Measurements from ENCODE around the gene RBBP8NL.

Gene RBBP8NL

DNA sequence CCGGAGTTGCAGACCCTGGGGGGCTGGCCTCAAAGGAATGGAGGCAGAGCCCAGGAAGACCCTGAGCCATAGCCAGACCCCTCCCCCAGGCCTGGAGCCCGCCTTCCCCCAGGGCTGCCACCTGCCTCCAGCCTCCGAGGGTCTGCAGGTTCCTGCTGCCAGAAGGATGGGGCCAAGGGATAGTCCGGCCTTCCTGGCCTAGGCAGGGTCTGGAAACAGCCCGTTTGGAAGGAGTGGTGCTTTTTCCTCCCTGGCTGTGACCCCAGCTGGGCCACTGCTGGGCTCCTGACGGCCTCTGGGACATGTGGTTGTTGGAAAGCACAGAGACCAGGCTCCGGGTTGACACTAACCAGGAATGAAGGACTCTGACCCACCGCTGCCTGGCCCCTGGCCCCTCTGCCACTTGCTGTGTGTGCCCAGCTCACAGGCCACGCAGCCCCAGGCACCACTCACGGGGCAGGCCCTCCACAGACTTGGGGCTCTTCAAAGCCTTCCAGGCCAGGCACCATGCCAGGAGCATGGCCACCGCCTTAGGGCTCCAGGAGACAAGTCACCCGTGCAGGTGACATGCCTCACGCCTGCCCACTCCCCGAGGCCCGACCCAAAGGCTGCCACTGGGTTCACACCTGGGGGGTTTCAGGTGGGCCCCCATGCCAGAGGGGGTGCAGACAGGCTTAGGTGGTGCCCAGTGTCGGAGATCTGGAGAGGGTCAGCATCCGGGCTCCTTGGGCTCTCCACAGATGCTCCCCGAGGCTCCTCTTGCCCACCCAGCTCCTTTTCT, 56.3 kb downstream of the RBBP8NL start:
- no peak for DNase-seq
- Mint-ChIP-seq H3K9me3 (no peaks in the 10 kb centered on the region), H3K4me1 (no peaks in the 10 kb centered on the region), H3K27me3 (peaks cover 65% of the 10 kb centered on the region), H3K36me3 (no peaks in the 10 kb centered on the region), H3K27ac (no peak overlapping the region), H3K4me3 (no peak overlapping the region)
- CTCF ChIA-PET: interaction anchor here (1.4 kb wide), 1 partner anchor 12 kb away, joined by 4 read pairs; no protein-coding TSS in a partner anchor

DNA sequence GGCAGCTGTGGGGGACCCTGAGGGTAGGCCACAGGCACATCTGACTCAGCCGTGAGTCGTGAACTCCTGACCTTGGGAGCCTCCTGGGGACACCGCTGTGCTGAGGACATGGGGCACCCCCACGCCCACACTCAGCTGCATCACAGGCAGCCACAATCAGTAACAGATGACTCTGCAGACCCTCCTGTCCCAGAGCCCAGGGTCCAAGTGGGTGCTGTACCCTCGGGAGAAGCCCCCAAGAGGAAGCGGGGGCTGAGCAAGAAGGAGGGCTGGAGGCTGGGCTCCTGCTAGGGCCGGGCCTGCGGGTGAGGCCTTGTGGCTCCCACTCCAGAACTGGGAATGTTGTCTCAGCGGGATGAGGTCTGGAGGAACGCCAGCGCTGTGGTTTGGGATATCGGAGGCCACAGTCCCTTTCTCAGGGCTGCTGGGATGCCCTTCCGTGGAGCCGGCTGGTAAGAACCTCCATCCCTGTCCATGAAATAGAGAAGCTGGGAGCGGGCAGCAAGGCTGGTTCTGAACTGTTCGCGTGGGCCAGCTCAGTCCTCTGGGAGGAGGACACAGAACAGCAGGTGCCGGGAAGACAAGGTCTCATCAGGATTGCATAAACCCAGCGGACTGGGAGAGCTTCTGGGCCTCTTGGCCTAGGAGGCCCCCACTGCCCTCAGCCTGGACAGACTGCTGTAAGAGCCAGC, 57.1 kb downstream of the RBBP8NL start:
- CTCF ChIA-PET: interaction anchor here (1.0 to 1.4 kb wide), 2 partner anchors 13 to 128 kb away, joined by 3 to 4 read pairs; no protein-coding TSS in a partner anchor
- H3K9me3 Mint-ChIP-seq: no peaks in the 10 kb centered on the region
- DNase-seq: no peak
- no peaks in the 10 kb centered on the region for H3K36me3 Mint-ChIP-seq
- H3K27ac Mint-ChIP-seq: no peak overlapping the region
- H3K27me3 Mint-ChIP-seq: peaks cover 72% of the 10 kb centered on the region
- H3K4me3 Mint-ChIP-seq: no peak overlapping the region
- H3K4me1 Mint-ChIP-seq: no peaks in the 10 kb centered on the region

DNA sequence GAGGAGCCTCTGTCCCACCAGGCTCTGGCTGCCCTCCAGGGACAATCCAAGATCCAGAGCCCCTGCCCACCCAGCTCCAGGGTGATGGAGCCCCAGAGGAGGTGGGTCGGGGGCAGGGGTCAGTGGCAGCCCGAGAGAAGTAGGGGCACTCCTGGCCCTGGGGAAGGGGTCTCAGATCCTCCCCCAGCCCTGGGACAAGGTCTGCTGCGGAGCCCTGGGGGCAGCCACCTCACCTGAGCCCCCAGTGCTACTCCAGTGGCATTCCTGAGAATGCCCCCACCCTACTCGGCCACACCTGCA, 57.6 kb downstream of the RBBP8NL start:
- Mint-ChIP-seq H3K4me1 (no peaks in the 10 kb centered on the region), H3K27me3 (peaks cover 77% of the 10 kb centered on the region), H3K9me3 (no peaks in the 10 kb centered on the region), H3K36me3 (no peaks in the 10 kb centered on the region), H3K4me3 (no peak overlapping the region), H3K27ac (no peak overlapping the region)
- CTCF ChIA-PET: interaction anchor here (1.0 to 1.4 kb wide), 2 partner anchors 13 to 129 kb away, joined by 3 to 4 read pairs; no protein-coding TSS in a partner anchor
- no peak for DNase-seq

DNA sequence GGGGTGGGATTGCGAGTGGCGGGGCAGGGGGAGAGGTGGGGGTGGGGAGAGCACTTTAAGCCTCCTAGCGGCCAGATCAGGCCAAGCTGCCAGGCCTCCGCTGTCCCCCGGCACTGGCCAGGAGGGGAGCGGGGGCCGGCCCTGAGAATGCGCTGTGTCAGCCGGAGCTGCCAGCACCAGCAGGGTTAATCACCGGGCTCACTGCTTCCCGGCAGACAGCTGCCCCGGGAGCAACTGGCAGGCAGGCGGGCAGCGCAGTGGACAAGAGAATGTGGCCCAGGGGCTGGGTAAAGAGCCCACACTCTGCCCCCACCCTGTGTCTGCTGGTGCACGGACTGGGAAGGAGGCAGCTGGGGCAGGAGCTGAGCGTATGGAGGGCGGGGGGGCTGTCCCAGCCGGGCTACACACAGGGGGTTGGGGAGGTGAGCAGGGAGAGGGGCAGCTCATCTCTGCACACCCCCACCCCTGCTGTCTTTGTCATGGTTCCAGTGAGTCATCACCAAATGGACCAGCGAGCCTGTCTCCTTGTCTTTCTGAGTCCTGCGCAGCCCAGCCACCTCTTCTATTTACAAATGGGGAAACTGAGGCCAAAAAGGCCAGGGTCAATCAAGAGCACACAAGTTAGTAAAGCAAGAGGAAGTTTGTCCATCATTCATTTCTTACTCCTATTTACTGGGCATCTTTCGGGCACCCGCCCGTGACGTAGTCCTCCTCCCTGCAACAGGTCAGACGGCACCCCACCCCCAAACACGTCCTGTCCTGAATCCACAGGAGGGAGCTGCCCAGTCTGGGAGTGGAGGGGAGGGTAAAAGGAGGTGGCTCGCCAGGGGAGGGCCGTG, 58.1 kb downstream of the RBBP8NL start:
- H3K27ac Mint-ChIP-seq: no peak overlapping the region
- CTCF ChIA-PET: interaction anchor here (1.0 to 1.9 kb wide), 3 partner anchors 13 to 130 kb away, joined by 3 to 8 read pairs (median 4); no protein-coding TSS in a partner anchor
- H3K9me3 Mint-ChIP-seq: no peaks in the 10 kb centered on the region
- DNase-seq: no peak
- no peaks in the 10 kb centered on the region for H3K36me3 Mint-ChIP-seq
- no peaks in the 10 kb centered on the region for H3K4me1 Mint-ChIP-seq
- no peak overlapping the region for H3K4me3 Mint-ChIP-seq
- peaks cover 78% of the 10 kb centered on the region for H3K27me3 Mint-ChIP-seq

DNA sequence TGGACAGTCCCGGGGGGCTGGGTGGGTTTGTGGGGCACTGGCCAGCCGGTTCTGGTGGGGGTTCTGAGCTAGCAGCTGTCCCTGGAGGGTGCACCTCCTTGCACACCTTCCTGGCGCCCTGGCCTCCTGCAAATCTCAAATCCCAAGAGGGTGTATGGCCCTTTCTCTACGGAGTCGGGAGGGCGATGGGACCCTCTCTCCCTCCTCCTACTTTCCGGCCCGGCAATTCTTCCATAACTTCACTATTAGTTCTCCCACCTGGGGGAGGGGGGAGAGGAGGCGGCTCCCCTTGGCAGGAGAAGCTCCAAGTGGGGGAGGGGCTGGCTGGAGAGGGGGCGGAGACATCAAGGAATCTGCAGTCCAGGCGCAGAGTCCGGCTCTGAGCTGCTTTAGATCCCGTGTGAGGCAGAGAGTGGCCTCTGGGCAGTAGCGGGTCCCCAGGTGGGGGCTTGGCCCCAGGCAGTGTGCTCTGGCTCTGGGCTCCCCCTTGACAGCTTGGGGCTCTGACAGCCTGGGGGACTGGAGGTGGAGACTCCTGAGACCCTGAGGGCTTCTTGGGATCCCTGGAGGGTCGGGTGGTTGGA, 58.9 kb downstream of the RBBP8NL start:
- no peak for DNase-seq
- Mint-ChIP-seq H3K27me3 (peaks cover 81% of the 10 kb centered on the region), H3K4me3 (no peak overlapping the region), H3K27ac (no peak overlapping the region), H3K4me1 (no peaks in the 10 kb centered on the region), H3K36me3 (no peaks in the 10 kb centered on the region), H3K9me3 (no peaks in the 10 kb centered on the region)
- CTCF ChIA-PET: interaction anchor here (0.7 to 1.9 kb wide), 2 partner anchors 14 to 248 kb away, joined by 3 to 8 read pairs; no protein-coding TSS in a partner anchor

DNA sequence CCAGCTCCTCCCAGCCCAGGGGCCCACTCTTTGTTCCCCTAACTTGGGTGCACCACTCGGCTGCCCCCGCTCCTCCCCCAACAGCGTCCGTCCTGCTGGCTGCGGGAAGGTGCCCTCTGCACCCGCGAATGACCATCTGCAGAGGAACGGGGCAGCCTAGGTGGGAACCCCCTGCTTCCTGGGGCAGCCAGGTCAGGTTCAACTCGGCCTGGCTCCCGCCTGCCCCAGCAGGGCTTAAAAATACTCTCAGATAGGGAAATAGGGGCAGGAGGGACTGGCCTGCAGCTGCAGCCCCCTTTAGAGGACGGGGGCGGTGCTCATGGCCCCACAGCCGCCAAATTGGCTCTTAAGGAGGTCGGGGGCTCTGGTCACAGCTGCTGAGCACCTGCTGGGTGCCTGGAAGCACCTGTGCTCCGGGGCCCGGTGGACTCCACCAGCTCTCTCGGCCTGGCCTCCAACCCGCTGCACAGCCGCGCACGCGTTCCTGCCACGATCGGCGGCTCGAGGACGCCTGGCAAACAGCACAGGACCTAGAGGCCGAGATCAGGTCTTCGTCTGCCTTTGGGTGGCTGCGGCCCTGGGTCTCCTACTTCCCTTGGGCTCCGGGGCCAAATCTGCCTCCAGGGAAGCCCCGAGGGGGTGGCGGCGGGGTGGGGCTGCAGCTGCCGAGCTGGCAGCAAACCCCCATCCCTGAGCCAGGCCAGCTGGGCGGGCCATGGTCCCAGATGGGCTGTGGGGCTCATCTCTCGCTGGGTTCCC, 59.5 kb downstream of the RBBP8NL start:
- H3K27ac Mint-ChIP-seq: no peak overlapping the region
- CTCF ChIA-PET: interaction anchor here (0.7 to 1.9 kb wide), 2 partner anchors 15 to 249 kb away, joined by 3 to 8 read pairs; no protein-coding TSS in a partner anchor
- no peak for DNase-seq

DNA sequence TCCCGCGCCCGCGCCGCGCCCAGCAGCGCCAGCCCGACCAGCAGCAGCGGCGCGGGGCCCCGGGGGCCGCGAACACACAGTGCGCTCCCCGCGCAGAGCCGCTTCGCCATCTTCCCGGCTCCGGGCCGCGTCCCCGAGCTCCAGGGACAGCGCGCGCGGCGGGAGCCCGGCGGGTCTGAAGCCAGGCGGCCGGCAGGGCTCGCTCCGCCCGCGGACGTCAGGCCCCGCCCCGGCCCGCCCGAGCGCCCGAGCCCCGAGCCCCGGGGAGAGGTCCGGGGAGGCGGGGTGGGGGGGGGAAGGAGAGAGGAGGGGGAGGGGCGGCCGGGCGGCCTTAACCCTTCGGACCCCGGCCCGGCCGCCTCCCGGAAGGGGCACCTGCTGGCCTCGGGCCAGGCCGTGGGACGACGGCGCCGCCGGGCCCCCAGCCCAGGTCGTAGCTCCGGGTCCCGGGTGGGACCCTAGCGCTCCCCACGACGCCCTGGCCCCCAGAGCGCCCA, 60.2 kb downstream of the RBBP8NL start, which contains the start of gene LAMA5:
TSS of gene LAMA5 (minus strand) at position 177 of the 497 bp plus-strand sequence. CDS start at position 110, 67 bp downstream.
- DNase-seq: peak; percentile 35
- CTCF ChIA-PET: interaction anchor here (1.9 kb wide), 1 partner anchor 15 kb away, joined by 8 read pairs; no protein-coding TSS in a partner anchor
- Mint-ChIP-seq H3K27ac (no peak within 1 kb of the TSS), H3K36me3 (no peaks in the 10 kb centered on the region), H3K9me3 (no peaks in the 10 kb centered on the region), H3K27me3 (peaks cover 77% of the 10 kb centered on the region), H3K4me3 (peak within 1 kb of the TSS; percentile 44), H3K4me1 (no peaks in the 10 kb centered on the region)

More for the DNA sequence above, 59.5 kb downstream of the RBBP8NL start:
- Mint-ChIP-seq H3K9me3 (no peaks in the 10 kb centered on the region), H3K4me1 (no peaks in the 10 kb centered on the region), H3K4me3 (peak overlapping the region; percentile 44), H3K27me3 (peaks cover 77% of the 10 kb centered on the region), H3K36me3 (no peaks in the 10 kb centered on the region)

DNA sequence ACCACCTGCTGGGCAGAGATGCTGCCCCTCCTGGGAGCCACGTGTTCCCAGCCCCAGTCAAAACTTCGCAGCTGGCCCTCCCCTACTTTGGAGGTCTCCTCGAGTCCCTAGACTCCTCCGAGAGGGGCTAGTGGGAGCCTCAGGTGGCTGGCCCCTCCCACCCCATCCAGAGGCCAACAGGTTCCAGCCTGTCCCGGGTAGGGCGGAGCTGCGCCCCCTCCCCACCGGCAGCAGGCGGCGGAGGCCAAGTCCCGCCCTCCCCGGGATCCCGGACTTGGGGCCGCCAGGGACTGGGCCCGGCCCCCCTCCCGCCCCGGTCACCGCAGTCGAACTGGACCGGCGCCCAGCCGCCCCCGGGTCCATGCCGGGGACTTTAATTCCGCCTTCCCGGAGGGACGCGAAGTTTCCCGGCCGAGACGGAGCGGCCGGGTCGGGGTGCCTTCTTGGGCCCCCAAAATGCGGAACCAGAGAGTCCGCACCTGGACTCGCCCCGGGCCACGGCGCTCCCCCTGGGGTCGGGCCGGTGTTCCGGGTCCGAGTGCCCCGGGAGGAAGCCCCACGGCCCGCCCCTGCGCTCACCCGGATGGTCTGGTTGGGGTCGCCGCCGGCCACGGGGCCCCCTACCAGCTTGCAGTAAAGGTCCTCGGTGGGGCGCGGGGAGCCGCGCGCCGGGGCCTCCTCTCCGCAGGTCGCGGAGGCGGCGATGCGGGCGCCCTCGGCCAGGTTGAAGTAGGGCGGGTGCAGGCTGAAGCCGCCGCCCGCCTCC, 60.8 kb downstream of the RBBP8NL start:
- Mint-ChIP-seq H3K4me3 (no peak overlapping the region), H3K9me3 (no peaks in the 10 kb centered on the region), H3K36me3 (no peaks in the 10 kb centered on the region), H3K4me1 (no peaks in the 10 kb centered on the region), H3K27me3 (peaks cover 77% of the 10 kb centered on the region), H3K27ac (no peak overlapping the region)
- no peak for DNase-seq
- CTCF ChIA-PET: no interaction called here

DNA sequence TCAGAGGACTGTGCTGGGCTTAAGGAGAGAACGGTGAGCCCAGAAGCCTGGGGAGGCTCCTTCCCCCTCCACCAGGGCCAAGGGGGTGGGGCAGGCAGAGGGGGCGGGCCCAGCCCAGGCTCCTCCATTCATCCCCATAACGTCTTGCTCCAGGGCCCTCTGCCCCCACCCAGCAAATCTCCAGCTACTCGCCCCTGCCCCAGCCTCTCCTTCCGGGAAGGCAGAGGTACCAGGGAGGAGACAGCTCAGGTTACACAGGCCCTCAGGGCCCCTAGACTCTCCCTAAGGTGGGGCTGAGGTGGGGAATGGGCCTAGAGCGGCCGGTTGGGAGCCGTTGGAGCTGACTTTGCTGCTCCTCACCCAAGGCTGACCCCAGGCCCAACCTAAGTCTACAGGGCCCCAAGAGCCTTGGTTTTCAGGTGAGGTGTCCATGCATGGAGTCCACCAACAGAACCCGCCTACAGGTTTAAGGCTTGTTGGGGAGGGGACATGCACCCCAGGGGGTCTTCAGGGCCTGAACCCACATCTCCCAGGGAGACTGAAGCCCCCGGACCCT, 61.4 kb downstream of the RBBP8NL start:
- DNase-seq: no peak
- CTCF ChIA-PET: no interaction called here
- Mint-ChIP-seq H3K36me3 (no peaks in the 10 kb centered on the region), H3K27ac (no peak overlapping the region), H3K4me1 (no peaks in the 10 kb centered on the region), H3K9me3 (no peaks in the 10 kb centered on the region), H3K27me3 (peaks cover 71% of the 10 kb centered on the region), H3K4me3 (no peak overlapping the region)

DNA sequence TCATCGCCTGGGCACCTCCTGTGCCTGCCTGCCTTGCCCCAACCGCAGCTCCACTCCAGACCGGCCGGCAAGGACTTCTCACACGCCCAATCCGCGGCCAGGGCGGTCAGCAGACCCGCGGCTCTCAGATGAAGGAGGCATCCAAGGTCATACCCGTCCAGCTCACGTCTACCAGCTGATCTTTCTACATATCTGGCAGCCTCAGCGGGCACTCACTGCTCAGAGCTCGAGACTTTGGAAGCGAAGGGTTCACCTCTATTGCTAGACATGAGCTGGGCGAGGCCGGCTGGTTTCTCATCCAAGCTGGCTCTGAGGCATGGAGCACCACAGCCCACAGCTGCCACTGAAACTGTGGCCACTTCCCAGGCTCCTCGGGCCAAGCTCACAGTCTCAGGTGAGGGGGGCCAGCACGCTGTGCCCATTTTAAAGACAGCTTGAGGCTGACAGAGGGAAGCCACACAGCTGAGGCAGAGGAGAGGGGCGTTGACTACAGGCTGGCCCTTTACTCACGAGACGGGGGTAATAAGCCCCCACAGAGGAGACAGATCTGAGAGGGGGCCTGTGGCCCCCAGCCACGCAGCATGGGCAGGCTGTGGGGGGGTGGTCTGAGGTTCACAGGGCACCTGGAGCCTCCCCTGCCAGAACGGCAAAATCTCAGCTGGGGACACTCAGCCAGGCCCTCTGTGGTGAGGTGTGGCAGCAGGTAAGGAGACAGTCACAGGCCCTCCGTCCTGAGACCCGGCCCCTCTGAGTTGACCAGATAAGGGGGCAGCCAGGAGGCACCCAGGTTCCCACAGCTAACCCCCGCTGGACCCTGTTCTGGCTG, 62.2 kb downstream of the RBBP8NL start:
- H3K36me3 Mint-ChIP-seq: no peaks in the 10 kb centered on the region
- H3K9me3 Mint-ChIP-seq: no peaks in the 10 kb centered on the region
- no peaks in the 10 kb centered on the region for H3K4me1 Mint-ChIP-seq
- no peak overlapping the region for H3K4me3 Mint-ChIP-seq
- DNase-seq: no peak
- CTCF ChIA-PET: interaction anchor here (0.7 kb wide), 1 partner anchor 64 kb away, joined by 3 read pairs; no protein-coding TSS in a partner anchor
- H3K27ac Mint-ChIP-seq: no peak overlapping the region
- H3K27me3 Mint-ChIP-seq: peaks cover 65% of the 10 kb centered on the region

DNA sequence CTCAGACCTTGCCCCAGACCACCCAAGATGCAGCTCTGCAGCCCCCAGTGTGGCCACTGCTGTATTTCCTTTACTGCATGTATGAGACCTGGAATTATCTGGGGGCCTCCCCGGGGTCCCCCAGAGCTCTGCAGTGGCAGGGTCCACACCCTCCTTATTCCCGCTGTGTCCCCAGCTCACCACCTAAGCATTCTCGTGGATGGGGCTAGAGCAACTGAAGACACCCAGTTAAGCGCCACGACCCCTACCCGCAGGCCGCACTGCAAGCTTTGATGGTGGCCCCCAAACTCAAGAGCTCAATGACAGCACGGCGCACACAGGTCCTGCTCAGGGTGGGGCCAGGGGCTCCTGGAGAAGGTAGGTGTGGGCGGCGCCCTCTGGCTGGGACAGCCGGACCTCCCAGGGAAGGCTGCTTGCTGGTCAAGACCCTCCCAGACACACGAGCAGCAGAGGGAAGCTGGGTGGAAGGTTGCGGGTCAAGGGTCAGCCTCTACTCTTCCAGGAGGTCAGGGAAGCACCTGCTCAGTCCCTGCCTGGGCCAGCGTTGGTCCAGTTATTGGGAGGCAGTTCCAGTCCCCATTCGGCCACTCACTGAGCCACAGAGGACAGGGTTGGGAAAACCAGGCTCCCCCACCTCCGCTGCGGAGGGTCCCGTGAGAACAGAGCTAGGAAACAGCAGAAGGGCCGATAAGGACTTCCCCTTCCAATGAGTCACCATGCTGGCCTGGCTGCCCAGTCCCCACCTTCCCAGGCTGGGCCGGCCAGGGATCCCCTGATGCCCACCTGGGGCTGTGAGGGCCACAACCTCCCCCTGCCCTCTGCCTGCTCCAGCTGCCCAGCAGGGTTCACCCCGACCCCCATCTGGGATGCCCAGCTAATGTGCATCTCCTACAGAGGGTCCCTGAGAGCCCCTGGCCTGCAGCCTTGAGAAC, 63.2 kb downstream of the RBBP8NL start:
- no peak overlapping the region for H3K4me3 Mint-ChIP-seq
- no peak overlapping the region for H3K27ac Mint-ChIP-seq
- CTCF ChIA-PET: interaction anchor here (0.7 kb wide), 1 partner anchor 63 kb away, joined by 3 read pairs; no protein-coding TSS in a partner anchor
- peaks cover 55% of the 10 kb centered on the region for H3K27me3 Mint-ChIP-seq
- no peak for DNase-seq
- no peaks in the 10 kb centered on the region for H3K4me1 Mint-ChIP-seq
- no peaks in the 10 kb centered on the region for H3K9me3 Mint-ChIP-seq
- no peaks in the 10 kb centered on the region for H3K36me3 Mint-ChIP-seq

Measured in activated naive CD4-positive, alpha-beta T cell treated with anti-CD3 and anti-CD28 coated beads, Interleukin-2, amount 10 ng/mL, durations not matched to agents 7 days and 5 days (primary cell).